Vagina (tissue), 2 donors: Measurements from ENCODE around the gene PRRG2. TPM values are rescaled to one million over a fixed set of nuclear protein-coding genes. Genes with fewer than 3 reads are reported as not detected.

Experiments
- DNase-seq, 2 donors: peaks; one replicate each; pipeline ENCODE4 v3.0.0-alpha.2; 2017; ENCODE audit errors: extremely low spot score in 2 of 2
- H3K27ac ChIP-seq: fragments of 200-600 bp; sonication (generic); one replicate; pipeline ENCODE4 v1.5.1; 2019
- H3K27me3 ChIP-seq: fragments of 200-600 bp; sonication (generic); one replicate; pipeline ENCODE4 v1.5.1; 2019
- H3K36me3 ChIP-seq, 2 donors: fragments of 200-600 bp; sonication (generic); one replicate each; pipeline ENCODE4 v1.5.1; 2017 to 2019
- H3K4me1 ChIP-seq: fragments of 200-600 bp; sonication (generic); one replicate; pipeline ENCODE4 v1.5.1; 2019
- H3K4me3 ChIP-seq, 2 donors: fragments of 200-600 bp; sonication (generic); 1 replicate in 1 of 2; 2 replicates in 1 of 2; pipeline ENCODE4 v1.5.1; 2016 to 2019
- H3K9me3 ChIP-seq: fragments of 200-600 bp; sonication (generic); one replicate; pipeline ENCODE4 v1.5.1; 2019
- POLR2A ChIP-seq, 2 donors: fragments of 450-650 bp; IDR thresholded peaks; one replicate each; pipeline ENCODE4 v1.6.1; 2017; ENCODE audit warnings: antibody characterized with exemption in 2 of 2, mild to moderate bottlenecking in 2 of 2, moderate library complexity in 2 of 2
- POLR2AphosphoS5 ChIP-seq, 2 donors: sonication (generic); formaldehyde crosslinking; IDR thresholded peaks; one replicate each; pipeline ENCODE4 v1.9.0; 2017; ENCODE audit warnings: antibody characterized with exemption in 2 of 2, mild to moderate bottlenecking in 2 of 2, low read depth in 1 of 2; ENCODE audit not compliant: insufficient read depth in 1 of 2
- intact Hi-C: fragments of 100-400 bp; cut with DNase I; formaldehyde crosslinking; loops from one replicate; pipeline ENCODE4 v1.15.1; 2023
- total RNA-seq: library from RNA; depleted of rRNA; stranded (reverse); fragments of >200 nt; gene quantifications from one replicate; pipeline ENCODE4 v1.2.3, GENCODE V29; 2016
- TF ChIP-seq, protein P1 (sequence below), 3 experiments: fragments of 450-650 bp in 2 of 3; fragments of 200-600 bp in 1 of 3; sonication (generic) in 1 of 3; IDR thresholded peaks; one replicate each; pipeline ENCODE4 v1.5.1; 2017 to 2019; ENCODE audit warnings: antibody characterized with exemption in 3 of 3, mild to moderate bottlenecking in 2 of 3, moderate library complexity in 2 of 3

The PRRG2 gene
- total RNA-seq, 1 donor from 2014 or later = 5.4 TPM

DNA sequence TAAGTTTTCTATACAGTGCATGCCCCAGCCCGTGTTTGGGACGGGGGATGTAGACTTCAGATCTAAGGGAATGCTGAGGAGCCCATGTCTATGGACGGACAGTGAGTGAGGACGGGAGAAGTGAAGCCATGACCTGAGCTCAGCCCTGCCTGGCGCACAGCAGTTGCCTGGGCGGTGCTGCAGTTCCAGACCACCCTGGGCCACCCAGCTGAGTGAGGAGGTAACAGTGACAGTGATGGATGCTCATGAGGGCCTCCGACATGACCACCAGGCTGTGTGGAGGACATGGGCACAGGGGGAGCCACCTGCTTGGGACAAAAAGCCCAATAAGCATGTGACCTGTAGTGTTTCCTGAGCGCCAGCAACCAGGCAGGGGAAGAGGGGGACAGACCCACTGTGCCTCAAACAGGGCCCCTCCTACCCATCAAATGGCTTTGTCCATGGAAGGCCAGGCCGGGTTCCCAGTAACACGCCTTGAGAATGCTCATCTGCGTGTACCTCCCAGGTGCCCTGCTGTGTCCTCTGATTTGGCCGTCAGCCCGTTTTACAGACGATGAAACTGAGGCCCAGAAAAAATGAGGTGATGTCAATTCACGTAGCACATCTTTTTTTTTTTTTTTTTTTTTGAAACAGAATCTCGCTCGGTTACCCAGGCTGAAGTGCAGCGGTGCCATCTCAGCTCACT, 23.3 kb upstream of the PRRG2 start:
- Histone ChIP-seq H3K4me1 (peaks cover 28% of the 10 kb centered on the region), H3K27ac (no peak overlapping the region), H3K36me3 (peaks cover 0 to 41% of the 10 kb centered on the region in 2 donors), H3K4me3 (no peak overlapping the region), H3K9me3 (no peaks in the 10 kb centered on the region), H3K27me3 (no peaks in the 10 kb centered on the region)
- no peak for DNase-seq
- no peak for TF ChIP-seq POLR2A (IDR thresholded peaks at IDR 0.05)
- no peak for TF ChIP-seq POLR2AphosphoS5 (IDR thresholded peaks at IDR 0.05; ENCODE audit: insufficient read depth in 1 of 2, low read depth in 1 of 2)
- TF ChIP-seq, protein P1, sequence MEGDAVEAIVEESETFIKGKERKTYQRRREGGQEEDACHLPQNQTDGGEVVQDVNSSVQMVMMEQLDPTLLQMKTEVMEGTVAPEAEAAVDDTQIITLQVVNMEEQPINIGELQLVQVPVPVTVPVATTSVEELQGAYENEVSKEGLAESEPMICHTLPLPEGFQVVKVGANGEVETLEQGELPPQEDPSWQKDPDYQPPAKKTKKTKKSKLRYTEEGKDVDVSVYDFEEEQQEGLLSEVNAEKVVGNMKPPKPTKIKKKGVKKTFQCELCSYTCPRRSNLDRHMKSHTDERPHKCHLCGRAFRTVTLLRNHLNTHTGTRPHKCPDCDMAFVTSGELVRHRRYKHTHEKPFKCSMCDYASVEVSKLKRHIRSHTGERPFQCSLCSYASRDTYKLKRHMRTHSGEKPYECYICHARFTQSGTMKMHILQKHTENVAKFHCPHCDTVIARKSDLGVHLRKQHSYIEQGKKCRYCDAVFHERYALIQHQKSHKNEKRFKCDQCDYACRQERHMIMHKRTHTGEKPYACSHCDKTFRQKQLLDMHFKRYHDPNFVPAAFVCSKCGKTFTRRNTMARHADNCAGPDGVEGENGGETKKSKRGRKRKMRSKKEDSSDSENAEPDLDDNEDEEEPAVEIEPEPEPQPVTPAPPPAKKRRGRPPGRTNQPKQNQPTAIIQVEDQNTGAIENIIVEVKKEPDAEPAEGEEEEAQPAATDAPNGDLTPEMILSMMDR (IDR thresholded peaks at IDR 0.05) = no peak
- intact Hi-C loops = no loop called here

DNA sequence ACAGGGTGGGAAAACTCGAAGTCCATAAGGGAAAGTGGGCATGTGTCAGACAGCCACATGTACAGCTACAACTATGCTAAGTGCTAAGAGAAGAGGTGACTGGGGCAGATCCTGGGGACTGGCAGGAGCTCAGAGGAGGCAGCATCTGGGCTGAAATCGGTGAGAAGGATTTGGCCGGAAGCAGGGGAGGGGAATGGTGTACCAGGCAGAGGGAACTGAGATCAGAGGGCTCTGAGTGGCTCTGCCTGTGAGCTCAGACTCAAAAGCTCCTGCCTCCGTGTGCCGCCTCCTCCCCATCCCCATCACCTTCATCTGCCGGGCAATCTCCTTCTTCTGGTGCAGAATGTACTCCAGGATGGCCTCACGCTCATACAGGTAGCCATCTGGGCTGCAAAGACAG, 22.5 kb upstream of the PRRG2 start:
- intact Hi-C loops = no loop called here
- no peak overlapping the region for H3K4me3 ChIP-seq
- H3K9me3 ChIP-seq = no peaks in the 10 kb centered on the region
- DNase-seq = no peak
- TF ChIP-seq POLR2AphosphoS5 (IDR thresholded peaks at IDR 0.05; ENCODE audit: insufficient read depth in 1 of 2, low read depth in 1 of 2) (no peak), POLR2A (IDR thresholded peaks at IDR 0.05) (no peak)
- TF ChIP-seq, protein P1 (IDR thresholded peaks at IDR 0.05) = no peak
- H3K27me3 ChIP-seq = no peaks in the 10 kb centered on the region
- no peak overlapping the region for H3K27ac ChIP-seq
- H3K36me3 ChIP-seq = peaks cover 0 to 41% of the 10 kb centered on the region in 2 donors
- peaks cover 26% of the 10 kb centered on the region for H3K4me1 ChIP-seq

DNA sequence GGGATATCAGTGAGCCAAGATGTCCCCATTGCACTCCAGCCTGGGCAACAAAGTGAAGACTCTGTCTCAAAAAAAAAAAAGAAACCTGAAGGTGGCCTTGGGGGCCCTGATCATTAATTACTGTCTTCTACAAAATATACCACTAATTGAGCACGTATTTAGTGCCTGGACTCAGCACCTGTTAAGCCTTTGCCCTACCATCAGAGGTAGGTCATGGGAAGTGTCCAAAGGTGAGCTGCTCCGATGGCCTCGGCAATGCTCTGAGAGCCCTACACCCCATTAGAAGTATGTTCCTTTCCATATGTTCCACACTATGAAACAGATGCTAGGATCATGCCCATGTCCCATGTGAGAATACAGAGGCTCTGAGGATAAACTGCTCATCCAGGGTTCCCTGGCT, 21.7 kb upstream of the PRRG2 start:
- intact Hi-C loops = no loop called here
- Histone ChIP-seq H3K9me3 (no peaks in the 10 kb centered on the region), H3K27ac (no peak overlapping the region), H3K4me1 (peaks cover 20% of the 10 kb centered on the region), H3K36me3 (peaks cover 0 to 41% of the 10 kb centered on the region in 2 donors), H3K27me3 (no peaks in the 10 kb centered on the region), H3K4me3 (no peak overlapping the region)
- DNase-seq = no peak
- TF ChIP-seq POLR2AphosphoS5 (IDR thresholded peaks at IDR 0.05; ENCODE audit: insufficient read depth in 1 of 2, low read depth in 1 of 2) = no peak
- TF ChIP-seq, protein P1 (IDR thresholded peaks at IDR 0.05) = no peak
- no peak for TF ChIP-seq POLR2A (IDR thresholded peaks at IDR 0.05)

DNA sequence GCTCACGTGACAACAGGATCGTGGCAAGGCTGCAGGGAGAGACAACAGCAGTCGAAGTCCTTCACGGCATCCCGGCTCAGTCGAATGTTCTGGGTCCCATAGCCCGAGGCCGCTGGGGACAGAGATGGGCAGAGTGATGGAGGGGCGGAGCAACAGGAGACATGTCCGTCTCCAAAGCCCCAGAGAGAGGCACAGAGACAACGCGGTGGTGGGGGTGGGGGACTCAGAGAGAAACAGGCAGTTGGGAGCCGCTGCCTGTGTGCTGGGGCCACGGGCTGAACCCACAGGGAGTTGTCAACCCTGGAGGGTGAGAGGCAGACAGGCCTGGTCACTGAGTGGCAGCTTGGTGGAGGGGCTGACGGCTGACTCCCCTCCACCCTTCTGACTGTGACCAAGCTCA, 21.2 kb upstream of the PRRG2 start:
- intact Hi-C loops = no loop called here
- Histone ChIP-seq H3K9me3 (no peaks in the 10 kb centered on the region), H3K36me3 (peaks cover 0 to 41% of the 10 kb centered on the region in 2 donors), H3K27ac (no peak overlapping the region), H3K4me3 (no peak overlapping the region), H3K4me1 (peaks cover 21% of the 10 kb centered on the region), H3K27me3 (no peaks in the 10 kb centered on the region)
- TF ChIP-seq, protein P1 (IDR thresholded peaks at IDR 0.05) = no peak
- no peak for TF ChIP-seq POLR2AphosphoS5 (IDR thresholded peaks at IDR 0.05; ENCODE audit: insufficient read depth in 1 of 2, low read depth in 1 of 2)
- no peak for TF ChIP-seq POLR2A (IDR thresholded peaks at IDR 0.05)
- no peak for DNase-seq

DNA sequence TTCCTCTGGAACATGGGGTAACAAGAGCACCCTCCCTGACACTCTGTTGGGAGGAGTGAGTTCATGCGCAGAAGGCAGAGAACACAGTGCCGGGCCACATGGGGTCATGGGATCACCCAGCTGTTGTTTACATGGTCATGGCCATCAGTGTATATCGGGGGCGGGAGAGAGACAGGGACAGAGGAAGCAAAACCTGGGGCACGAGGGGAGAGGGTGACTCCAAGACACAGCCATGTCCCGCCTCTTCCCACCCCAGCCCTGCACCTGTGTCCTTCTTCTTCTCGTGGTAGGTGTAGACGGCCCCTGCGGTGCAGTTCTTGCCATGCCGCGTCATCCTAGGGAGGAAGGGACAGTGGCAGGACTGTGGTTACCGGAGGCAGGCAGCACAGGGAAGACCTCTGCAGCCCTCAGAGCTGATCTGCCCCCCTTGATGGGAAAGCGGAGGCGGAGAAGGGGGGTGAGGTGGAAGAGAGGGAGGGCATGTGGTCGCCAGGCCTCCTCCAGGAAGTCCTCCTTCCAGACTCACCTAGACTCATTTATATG, 20.7 kb upstream of the PRRG2 start:
- intact Hi-C loops = no loop called here
- Histone ChIP-seq H3K36me3 (peaks cover 0 to 38% of the 10 kb centered on the region in 2 donors), H3K27me3 (no peaks in the 10 kb centered on the region), H3K4me3 (no peak overlapping the region), H3K4me1 (peaks cover 23% of the 10 kb centered on the region), H3K27ac (no peak overlapping the region), H3K9me3 (no peaks in the 10 kb centered on the region)
- TF ChIP-seq POLR2AphosphoS5 (IDR thresholded peaks at IDR 0.05; ENCODE audit: insufficient read depth in 1 of 2, low read depth in 1 of 2) = no peak
- TF ChIP-seq, protein P1 (IDR thresholded peaks at IDR 0.05) = no peak
- no peak for TF ChIP-seq POLR2A (IDR thresholded peaks at IDR 0.05)
- DNase-seq = no peak
